Suprapubic skin (tissue), 4 donors: ENCODE results near the gene CDK5. TPM values are rescaled to one million over a fixed set of nuclear protein-coding genes. Genes with fewer than 3 reads are reported as not detected.

Source experiments
- DNase-seq, 2 donors: peaks; one replicate each; pipeline ENCODE4 v3.0.0-alpha.2; 2019; ENCODE audit warnings: low spot score in 2 of 2
- H3K27ac ChIP-seq: fragments of 200-600 bp; sonication (generic); one replicate; pipeline ENCODE4 v1.5.1; 2019
- H3K27me3 ChIP-seq: fragments of 200-600 bp; sonication (generic); one replicate; pipeline ENCODE4 v1.5.1; 2019
- H3K36me3 ChIP-seq: fragments of 200-600 bp; sonication (generic); one replicate; pipeline ENCODE4 v1.5.1; 2019
- H3K4me1 ChIP-seq: fragments of 200-600 bp; sonication (generic); one replicate; pipeline ENCODE4 v1.5.1; 2019
- H3K4me3 ChIP-seq: fragments of 200-600 bp; sonication (generic); one replicate; pipeline ENCODE4 v1.5.1; 2019; ENCODE audit warnings: mild to moderate bottlenecking
- H3K9me3 ChIP-seq: fragments of 200-600 bp; sonication (generic); one replicate; pipeline ENCODE4 v1.5.1; 2019
- EP300 ChIP-seq: sonication (generic); formaldehyde crosslinking; IDR thresholded peaks from one replicate; pipeline ENCODE4 v1.6.1; 2017; ENCODE audit warnings: antibody characterized with exemption
- POLR2A ChIP-seq, 2 donors: fragments of 450-650 bp; IDR thresholded peaks; one replicate each; pipeline ENCODE4 v1.6.1; 2017; ENCODE audit warnings: antibody characterized with exemption in 2 of 2, mild to moderate bottlenecking in 2 of 2, moderate library complexity in 2 of 2
- POLR2AphosphoS5 ChIP-seq, 3 donors: sonication (generic); formaldehyde crosslinking; IDR thresholded peaks; one replicate each; pipeline ENCODE4 v1.6.1; 2017; ENCODE audit warnings: antibody characterized with exemption in 3 of 3
- WGBS: methylation state at CpG from one replicate; pipeline ENCODE4 v1.1.5; 2018; 5-methylcytosine and 5-hydroxymethylcytosine counted together
- total RNA-seq, 4 donors: library from RNA; depleted of rRNA; stranded (reverse); fragments of >200 nt; gene quantifications; one replicate each; pipeline ENCODE4 v1.1.0, GENCODE V29; 2016
- TF ChIP-seq, protein P1 (sequence below), 2 donors: fragments of 200-600 bp in 1 of 2; fragments of 450-650 bp in 1 of 2; sonication (generic) in 1 of 2; IDR thresholded peaks; one replicate each; pipeline ENCODE4 v1.5.1; 2016 to 2019; ENCODE audit warnings: antibody characterized with exemption in 2 of 2, mild to moderate bottlenecking in 1 of 2, moderate library complexity in 1 of 2

Gene CDK5
- total RNA-seq, 4 donors from 2014 or later = 7.7 to 14.7 (median 13.4) TPM

DNA sequence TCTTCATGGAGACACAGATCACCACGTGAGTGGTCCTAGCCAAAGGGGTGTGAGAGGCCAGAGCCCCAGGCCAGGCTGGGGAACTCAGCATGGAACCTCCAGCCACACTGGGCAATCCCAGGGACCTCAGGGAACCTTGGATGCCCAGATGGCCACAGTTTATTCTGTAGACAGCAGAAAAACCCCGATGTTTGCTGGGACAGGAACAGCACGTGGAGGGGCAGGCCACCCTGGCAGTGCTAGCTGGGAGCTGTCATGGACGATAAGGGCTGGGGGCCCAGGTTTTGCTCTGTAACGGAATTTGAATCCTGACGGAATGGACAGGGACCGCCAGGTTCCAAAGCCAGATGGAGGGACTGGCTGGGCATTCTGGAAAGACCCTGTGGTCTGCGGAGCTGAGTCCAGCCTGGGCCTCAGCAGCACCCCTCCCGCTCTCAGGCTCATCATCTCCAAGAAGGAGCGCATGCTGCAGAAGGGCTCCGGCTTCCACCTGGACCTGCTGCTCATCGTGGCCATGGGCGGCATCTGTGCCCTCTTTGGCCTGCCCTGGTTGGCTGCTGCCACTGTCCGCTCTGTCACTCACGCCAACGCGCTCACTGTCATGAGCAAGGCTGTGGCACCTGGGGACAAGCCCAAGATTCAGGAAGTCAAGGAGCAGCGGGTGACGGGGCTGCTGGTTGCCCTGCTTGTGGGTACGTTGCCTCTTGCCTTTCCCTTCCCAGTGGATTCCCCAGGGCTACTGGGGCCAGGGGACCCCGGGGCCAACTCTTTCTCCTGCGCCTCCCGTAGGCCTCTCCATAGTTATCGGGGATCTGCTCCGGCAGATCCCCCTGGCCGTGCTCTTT lies 17.3 kb upstream of the CDK5 start:
- TF ChIP-seq, protein P1, sequence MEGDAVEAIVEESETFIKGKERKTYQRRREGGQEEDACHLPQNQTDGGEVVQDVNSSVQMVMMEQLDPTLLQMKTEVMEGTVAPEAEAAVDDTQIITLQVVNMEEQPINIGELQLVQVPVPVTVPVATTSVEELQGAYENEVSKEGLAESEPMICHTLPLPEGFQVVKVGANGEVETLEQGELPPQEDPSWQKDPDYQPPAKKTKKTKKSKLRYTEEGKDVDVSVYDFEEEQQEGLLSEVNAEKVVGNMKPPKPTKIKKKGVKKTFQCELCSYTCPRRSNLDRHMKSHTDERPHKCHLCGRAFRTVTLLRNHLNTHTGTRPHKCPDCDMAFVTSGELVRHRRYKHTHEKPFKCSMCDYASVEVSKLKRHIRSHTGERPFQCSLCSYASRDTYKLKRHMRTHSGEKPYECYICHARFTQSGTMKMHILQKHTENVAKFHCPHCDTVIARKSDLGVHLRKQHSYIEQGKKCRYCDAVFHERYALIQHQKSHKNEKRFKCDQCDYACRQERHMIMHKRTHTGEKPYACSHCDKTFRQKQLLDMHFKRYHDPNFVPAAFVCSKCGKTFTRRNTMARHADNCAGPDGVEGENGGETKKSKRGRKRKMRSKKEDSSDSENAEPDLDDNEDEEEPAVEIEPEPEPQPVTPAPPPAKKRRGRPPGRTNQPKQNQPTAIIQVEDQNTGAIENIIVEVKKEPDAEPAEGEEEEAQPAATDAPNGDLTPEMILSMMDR (IDR thresholded peaks at IDR 0.05) = no peak
- TF ChIP-seq POLR2A (IDR thresholded peaks at IDR 0.05) (no peak), POLR2AphosphoS5 (IDR thresholded peaks at IDR 0.05) (no peak), EP300 (no peak)
- WGBS = 92% methylated on average over 16 of the region's 26 CpGs
- Histone ChIP-seq H3K4me3 (no peak overlapping the region), H3K36me3 (peaks cover 78% of the 10 kb centered on the region), H3K27me3 (no peaks in the 10 kb centered on the region), H3K9me3 (no peaks in the 10 kb centered on the region), H3K27ac (no peak overlapping the region), H3K4me1 (peaks cover 35% of the 10 kb centered on the region)
- DNase-seq = no peak

DNA sequence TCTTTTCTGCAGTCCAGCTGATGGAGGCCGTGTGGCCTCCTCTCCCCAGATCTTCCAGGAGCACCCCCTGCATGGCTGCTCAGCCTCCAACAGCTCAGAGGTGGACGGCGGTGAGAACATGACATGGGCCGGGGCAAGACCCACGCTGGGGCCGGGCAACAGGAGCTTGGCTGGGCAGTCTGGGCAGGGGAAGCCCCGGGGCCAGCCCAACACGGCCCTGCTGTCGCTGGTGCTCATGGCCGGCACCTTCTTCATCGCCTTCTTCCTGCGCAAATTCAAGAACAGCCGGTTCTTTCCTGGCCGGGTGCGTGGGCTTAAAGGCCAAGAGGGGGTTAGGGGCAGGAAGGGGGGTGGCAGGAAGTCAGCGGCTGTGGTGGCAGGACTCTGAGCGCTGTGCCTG lies 16.3 kb upstream of the CDK5 start:
- Histone ChIP-seq H3K27me3 (no peaks in the 10 kb centered on the region), H3K4me3 (no peak overlapping the region), H3K4me1 (peaks cover 25% of the 10 kb centered on the region), H3K36me3 (peaks cover 88% of the 10 kb centered on the region), H3K27ac (no peak overlapping the region), H3K9me3 (no peaks in the 10 kb centered on the region)
- DNase-seq = no peak
- no peak for TF ChIP-seq EP300
- TF ChIP-seq, protein P1 (IDR thresholded peaks at IDR 0.05) = no peak
- TF ChIP-seq POLR2AphosphoS5 (IDR thresholded peaks at IDR 0.05) = no peak
- no peak for TF ChIP-seq POLR2A (IDR thresholded peaks at IDR 0.05)
- WGBS = 90% methylated on average over 1 of the region's 17 CpGs

DNA sequence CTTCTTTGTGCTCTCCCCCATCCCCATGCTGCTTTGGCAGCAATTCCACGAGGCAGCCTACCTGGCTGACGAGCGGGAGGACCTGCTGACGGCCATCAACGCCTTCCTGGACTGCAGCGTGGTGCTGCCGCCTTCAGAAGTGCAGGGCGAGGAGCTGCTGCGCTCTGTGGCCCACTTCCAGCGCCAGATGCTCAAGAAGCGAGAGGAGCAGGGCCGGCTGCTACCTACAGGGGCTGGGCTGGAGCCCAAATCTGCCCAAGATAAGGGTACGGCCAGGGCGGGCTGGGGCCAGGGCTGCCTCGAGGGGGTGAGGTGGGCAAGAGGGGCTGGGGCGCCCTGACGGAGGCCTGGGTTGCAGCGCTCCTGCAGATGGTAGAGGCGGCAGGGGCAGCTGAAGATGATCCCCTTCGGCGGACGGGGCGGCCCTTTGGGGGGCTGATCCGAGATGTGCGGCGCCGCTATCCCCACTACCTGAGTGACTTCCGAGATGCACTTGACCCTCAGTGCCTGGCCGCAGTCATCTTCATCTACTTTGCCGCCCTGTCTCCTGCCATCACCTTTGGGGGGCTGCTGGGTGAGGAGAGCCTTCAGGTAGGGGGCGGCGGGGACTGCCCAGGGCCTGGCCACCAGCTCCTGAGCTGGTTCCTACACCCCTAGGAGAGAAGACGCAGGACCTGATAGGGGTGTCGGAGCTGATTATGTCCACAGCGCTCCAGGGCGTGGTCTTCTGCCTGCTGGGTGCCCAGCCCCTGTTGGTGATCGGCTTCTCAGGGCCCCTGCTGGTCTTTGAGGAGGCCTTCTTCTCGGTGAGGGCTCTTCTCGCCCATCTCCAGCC lies 13.6 kb upstream of the CDK5 start:
- H3K4me3 ChIP-seq = no peak overlapping the region
- DNase-seq = no peak
- no peaks in the 10 kb centered on the region for H3K4me1 ChIP-seq
- peaks cover 99% of the 10 kb centered on the region for H3K36me3 ChIP-seq
- no peak overlapping the region for H3K27ac ChIP-seq
- no peaks in the 10 kb centered on the region for H3K27me3 ChIP-seq
- TF ChIP-seq POLR2AphosphoS5 (IDR thresholded peaks at IDR 0.05) = no peak
- no peak for TF ChIP-seq EP300
- TF ChIP-seq, protein P1 (IDR thresholded peaks at IDR 0.05) = no peak
- no peak for TF ChIP-seq POLR2A (IDR thresholded peaks at IDR 0.05)
- 92% methylated on average over 27 of the region's 39 CpGs for WGBS
- no peaks in the 10 kb centered on the region for H3K9me3 ChIP-seq

DNA sequence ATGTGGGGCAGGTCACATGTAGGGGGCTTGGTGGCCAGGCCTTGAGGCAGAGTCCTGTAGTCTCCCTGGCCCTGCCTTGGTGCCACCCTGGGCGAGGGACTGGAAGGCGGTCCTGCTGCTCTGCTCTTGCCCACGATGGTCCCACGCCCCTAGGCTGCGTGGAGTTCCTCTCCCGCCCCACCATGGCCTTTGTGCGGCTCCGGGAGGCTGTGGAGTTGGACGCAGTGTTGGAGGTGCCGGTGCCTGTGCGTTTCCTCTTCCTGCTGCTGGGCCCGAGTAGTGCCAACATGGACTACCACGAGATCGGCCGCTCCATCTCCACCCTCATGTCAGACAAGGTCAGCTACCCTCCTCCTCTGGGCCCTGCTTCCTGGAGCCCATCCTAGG lies 12.9 kb upstream of the CDK5 start:
- 85% methylated on average over 3 of the region's 15 CpGs for WGBS
- Histone ChIP-seq H3K27ac (no peak overlapping the region), H3K36me3 (peaks cover 99% of the 10 kb centered on the region), H3K9me3 (no peaks in the 10 kb centered on the region), H3K27me3 (no peaks in the 10 kb centered on the region), H3K4me1 (no peaks in the 10 kb centered on the region), H3K4me3 (no peak overlapping the region)
- DNase-seq = no peak
- TF ChIP-seq POLR2AphosphoS5 (IDR thresholded peaks at IDR 0.05) (no peak), EP300 (no peak), POLR2A (IDR thresholded peaks at IDR 0.05) (no peak)
- TF ChIP-seq, protein P1 (IDR thresholded peaks at IDR 0.05) = no peak
